NCI-H510A treated with DMSO at 0.1 percent for 48 hours (cell line): ENCODE results near the gene KRT74.

Experiments
- DNase-seq: peaks from one replicate; lab custom pipeline; 2025; lab: John Stamatoyannopoulos, UW

The KRT74 gene

DNA sequence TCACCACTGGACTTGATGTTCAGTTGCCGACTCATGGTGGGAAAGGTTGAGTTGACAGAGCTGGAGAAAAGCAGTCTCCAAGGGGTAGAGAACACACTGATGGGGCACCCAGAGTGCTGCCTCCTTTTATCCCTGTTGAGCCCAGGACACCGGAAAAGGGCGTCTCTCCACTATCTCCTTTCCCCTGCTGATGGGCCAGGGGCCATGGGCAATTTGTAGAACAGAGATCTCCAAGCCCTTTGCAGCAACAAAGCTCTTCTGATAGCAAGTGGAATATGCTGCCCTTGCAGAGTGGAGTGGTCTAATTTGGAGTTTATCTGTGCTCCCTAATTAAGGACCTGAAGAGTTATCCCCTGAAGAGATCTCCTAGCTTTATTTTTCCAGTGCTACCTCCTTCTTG, at the start of gene KRT74:
KRT74 (minus strand) TSS at position 101 of the 400 bp plus-strand sequence; CDS start at position 35, 66 bp downstream.
- no peak for DNase-seq

DNA sequence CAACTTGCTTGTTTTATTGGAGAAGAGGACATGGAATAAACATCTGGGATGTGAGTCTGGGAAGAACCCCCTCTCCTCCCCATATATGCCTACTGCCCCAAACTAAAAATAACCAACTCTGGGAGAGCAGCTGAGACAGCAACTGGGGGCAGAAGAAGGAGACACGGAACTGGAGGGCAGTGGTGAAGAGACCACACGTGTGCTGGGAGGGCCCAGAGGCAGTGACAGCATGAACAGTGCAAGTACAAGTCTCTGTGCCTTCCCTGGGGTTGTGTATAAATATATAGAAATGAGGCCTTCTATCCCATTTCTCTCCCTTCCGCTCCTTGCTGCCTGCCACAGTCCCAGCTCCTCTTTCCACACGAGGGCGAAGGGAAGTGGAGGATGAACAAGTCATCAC, 48.7 kb upstream of the KRT74 start:
- no peak for DNase-seq

DNA sequence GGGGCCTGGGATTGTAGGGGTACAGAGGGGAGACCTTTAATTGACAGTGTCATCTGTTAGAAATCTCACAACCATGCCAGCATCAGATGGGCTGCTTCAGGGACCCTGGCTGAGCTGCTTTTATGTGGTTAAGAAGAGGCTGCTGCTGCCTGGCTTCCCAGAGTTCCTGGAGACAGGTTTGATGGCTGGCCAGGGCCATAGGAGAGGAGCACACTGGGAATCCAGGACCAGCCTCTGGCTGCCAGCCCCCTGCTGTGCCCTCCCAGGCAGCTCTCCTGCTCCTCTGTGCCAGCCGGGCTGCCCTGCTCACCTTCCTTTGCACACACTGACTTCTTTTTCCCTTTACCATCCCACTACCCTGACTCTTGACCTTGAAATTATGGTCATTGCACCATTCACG, 45.2 kb upstream of the KRT74 start:
- DNase-seq, result no peak

DNA sequence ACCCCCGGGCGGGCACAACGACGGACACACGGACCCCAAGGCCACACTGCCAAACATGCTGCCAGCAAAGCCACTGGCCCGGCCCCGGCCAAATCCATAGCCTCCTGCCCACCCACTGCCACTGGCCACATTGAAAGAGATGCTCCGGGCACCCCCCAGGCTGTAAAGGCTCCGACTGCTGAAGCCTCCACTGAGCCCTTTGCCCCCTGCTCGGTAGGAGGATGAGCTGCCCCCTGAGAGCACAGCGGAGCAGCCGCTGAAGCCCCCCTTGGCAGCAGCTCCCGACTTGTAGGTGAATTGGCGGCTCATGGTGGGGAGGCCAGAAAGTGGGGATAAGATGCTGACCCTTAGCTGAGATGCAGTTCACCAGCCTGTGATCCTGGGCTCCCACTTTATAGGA, 44.6 kb upstream of the KRT74 start, which contains the start of gene KRT73:
KRT73 (minus strand) TSS at position 344 of the 400 bp plus-strand sequence; CDS start at position 309, 35 bp downstream.
- no peak for DNase-seq

DNA sequence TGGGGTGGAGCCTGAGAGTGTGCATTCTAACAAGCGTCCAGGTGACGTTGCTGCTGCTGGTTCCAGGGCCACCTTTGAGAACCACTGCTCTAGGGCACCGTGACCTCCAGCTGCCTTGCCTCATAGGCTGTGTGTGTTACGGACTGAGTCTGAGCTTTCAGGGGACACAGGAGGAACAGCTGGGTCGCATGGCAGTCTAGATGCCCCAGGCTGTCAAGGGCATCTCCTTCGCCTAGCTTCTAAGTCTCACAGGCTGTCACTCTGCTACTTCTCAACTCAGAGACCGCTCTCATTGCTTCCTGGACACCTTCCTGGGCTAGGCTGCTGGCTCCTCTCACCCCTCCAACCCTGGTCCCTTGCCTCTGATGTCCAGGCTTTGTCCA, 43.8 kb upstream of the KRT74 start:
- DNase-seq, result no peak

DNA sequence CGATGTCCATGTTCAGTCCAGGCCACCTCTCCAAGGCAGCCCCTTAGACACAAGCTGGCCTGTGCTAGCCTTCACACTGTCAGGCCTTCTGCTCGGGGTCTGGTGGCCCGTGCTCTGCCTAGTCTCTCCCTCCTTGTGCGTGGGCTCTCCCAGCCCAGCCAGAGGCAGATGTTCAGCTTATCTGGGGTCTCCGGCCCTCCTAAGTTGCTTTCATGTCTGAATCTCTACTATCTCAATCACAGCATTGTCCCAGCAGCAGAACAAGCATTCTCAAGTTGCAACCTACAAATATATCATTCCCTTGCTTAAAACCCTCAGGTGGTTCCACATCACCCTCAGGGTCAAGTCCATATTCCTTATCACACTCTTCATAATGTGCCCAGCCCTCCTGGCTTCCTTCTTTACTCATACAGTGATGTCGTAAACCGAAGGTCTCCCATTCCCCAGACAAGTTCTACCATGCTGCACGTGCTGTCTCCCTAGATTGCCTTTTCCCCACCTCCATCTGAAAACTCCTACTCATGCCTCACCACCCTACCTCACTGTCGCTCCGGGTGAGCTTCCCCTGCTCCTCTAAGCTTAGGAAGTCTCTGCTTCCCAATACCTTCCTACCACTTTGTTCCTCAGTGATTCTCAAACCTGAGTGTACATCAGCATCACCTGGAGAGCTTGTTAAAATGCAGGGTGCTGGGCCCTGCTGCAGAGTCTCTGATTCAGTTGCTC, 43.2 kb upstream of the KRT74 start:
- DNase-seq, result no peak

DNA sequence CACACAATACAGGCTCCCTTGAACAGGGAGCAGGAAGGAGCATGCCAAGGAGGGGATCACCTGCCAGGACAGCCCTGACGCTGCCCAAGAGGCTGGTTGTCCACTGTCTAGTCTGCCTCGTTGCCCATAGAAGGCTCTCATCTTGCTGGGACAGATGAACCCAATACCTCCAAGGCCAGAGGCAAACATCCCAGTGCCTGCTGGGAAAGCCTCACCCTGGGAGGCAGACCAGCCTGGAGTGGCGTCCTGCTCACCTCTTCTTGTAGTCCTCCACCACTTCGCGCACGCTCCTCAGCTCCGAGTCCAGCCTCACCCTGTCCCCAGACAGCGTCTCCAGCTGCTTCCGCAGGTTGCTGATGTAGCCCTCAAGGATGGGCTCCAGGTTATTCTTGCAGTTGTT, 42.3 kb upstream of the KRT74 start:
- DNase-seq, result no peak

DNA sequence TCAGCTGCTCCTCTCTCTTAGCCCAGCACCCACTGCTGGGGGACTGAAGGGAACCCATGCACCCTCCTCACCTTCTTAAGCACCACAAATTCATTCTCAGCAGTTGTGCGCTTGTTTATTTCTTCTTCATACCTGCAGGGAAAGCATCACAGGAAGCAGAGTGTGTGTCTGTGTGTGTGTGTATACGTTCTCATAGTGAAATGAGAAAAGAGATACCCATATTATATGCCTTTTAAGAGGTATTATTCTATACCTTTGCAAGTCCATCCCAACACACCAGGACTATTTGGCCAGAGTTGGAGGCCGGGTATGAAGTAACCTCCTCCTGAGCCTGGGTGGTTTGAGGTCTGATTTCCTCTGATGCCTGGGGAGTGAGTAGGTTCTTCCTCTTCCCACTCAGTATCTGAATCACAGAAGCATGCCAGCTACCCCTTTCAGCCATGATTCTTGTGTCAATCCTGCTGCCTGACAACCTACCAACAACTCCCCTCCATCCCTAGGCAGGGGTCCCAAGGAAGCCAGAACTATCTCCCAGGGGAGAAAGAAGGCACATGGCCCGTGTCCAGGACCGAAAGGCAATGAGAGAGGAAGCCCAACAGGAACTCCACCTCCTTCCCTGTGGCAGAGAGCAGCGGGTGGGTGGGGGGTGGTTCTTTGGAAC, 41.7 kb upstream of the KRT74 start:
- no peak for DNase-seq

DNA sequence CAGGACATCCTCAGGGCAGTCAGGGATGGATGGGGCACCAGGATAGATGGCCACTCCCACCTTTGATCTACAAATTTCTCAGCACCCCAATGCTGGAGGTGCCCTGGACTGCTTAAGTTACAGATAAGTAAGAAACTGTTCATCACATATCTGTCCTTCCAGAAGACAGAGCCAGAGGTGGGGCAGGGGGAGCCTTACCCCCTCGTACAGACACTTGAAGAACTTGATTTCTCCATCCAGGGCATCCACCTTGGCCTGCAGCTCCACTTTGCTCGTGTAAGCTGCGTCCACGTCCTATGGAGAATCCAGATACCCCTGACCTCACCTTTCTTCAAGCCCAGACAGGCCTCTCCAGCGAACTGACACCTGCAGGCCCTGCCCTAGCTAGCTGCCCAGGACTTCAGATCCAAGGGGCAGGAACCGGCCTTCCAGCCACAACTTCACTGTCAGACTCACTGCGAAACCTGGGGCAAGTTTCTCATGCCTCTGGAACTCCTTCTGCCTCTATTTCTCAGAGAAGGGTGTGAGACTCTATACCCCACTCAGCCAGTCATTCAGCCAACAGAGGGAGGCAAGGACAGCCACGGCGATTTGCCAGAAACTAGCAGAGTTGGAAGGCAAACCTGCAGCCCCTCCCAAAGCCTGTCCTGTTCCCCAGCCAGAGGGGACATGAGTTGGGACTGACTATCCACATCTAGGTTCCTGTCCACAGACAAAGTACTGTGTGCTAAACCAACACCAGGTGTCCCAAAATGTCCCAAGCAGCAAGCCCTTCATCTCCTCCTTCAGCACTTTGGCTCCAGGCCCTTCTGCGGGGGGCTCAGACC, 41.0 kb upstream of the KRT74 start:
- DNase-seq, result no peak

DNA sequence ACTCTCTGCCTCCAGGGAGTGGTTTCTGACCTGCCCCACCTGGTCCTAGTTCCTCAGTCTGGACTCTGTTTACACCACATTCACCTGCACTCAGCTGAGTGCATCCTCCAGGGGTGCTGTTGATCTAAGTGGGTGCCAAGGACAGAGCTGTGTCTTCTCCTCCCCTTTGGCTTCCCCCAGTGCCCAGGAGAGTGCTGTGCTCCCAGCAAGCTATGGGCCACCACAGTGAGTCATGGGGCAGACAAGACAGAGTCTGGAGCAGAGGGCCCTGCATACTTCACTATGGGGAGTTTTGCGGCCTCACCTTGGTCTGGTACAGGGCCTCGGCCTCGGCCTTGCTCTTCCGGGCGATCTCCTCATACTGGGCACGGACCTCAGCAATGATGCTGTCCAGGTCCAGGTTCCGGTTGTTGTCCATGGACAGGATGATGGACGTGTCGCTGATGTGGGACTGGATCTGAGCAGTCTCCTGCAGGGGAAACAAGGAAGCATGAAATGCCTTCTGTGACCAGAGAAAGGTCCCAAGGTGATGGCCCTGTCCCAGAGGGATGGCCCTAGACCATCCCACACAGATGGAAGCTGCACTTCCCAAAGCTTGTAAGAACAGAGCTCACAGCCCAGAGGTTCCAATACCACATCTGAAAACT, 39.9 kb upstream of the KRT74 start:
- DNase-seq, result no peak

DNA sequence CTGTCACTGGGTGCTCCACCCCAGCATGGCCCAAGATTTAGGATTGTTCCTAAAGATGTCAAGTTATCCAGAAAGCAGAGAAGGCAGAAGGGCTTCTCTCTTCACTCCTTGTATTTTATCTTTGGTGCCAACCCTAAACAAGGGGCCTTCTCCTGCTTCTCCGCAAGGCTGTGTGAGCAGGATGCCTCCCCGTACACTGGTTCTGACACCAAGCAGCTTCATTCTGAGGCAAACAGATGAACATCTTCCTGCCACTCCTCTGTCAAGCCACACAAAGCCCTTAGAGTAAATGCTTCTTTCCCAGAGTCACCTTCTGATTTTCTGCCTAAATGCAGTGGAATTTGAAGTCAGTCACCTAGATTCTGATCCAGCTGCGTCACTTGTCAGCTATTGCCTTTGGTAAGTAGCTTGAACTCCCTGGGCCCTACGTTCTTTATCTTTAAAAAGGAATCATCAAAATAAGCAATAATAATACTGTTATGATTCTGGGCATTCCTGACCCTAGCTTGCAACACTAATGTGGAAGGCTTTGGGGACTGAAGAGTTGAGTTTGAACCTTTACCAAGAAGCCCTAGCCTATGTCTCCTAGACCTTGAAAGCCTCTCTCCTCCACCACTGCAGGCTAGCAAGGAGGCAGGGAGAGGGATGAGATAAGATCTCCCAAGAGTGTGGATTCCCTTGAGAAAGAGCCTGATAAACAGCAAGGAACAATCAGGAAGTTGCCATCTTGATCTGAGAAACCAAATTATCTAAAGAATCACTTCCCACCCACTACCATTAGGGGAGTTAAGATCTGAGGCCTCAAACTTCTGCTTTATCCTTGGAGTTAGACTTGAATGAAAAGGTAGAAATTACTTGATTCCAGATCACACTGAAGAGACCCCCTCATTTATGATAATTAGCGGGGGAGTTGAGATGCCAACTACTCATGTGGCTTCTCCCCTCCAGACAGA, 39.1 kb upstream of the KRT74 start:
- DNase-seq, result no peak

DNA sequence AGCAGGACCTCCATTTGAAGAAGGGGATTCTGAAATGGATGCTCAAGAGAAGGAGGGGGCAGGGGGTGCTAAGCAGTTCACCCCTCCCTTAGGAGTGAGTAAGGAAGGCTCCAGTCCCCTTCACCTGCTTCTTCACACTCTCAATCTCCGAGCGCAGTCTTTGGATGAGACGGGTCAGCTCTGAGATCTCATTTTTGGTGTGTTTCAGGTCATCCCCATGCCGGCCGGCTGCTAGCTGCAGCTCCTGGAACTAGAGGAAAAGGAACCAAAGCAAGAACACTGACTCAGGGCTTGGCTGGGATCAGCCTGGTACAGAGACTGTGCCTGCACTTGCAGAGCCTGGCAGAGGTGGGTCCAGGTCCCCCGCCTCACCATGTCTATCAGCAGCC, 37.4 kb upstream of the KRT74 start:
- no peak for DNase-seq

DNA sequence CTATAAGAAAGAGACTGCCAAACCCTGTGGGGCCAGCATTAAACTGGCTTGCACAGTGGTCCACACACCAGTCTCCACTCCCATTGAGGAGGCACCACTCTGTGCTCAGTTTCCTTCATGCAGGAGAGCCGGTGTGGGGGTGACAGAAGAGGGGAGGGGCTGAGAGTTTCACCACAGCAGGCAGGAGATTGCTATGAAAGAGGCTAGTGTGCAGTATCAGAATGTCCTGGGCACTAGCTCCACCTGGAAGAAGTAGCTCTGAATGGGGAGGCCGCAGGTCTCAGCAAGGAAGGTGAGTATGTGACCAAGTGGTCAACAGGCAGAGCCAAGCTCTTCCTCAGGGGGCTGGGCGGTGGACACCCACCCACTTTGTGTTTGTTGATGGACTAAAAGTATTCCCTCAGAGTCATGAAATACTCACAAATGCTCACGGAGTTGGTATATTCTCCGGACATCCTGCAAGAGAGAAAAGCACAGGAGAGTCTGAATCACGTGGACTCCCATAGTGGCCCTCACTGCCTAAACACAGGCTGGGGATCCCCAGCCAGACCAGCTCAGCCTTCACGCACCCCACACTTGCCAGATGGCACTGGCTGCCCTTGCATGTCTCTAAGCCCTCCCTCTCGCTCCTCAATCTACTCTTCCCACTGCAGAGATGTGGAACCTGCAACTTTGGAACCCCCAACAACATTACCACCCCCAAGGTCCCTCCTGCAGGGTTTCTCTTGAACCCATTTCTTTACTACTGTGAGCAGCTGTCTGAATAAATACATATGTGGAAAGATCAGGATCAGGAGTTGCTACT, 35.4 kb upstream of the KRT74 start:
- no peak for DNase-seq

DNA sequence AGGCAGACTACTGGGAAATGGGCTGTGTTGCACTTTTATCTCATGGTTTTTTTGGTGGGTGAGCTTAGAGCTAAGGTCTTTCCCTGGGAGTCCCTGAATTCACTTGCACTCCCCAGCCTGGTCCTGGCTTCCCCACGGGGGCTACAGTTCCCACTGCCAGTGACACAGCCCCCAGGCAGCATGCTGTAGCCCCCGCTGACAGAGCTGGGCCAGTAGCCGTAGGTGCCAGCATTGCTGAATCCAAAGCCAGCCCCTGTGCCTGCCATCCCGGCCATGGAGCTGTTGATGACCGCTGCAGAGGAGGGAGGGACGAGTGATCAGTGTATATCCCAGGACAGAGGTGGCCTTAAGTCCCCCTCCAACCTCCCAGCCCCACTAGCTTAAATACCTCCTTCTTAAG, 34.5 kb upstream of the KRT74 start:
- no peak for DNase-seq

DNA sequence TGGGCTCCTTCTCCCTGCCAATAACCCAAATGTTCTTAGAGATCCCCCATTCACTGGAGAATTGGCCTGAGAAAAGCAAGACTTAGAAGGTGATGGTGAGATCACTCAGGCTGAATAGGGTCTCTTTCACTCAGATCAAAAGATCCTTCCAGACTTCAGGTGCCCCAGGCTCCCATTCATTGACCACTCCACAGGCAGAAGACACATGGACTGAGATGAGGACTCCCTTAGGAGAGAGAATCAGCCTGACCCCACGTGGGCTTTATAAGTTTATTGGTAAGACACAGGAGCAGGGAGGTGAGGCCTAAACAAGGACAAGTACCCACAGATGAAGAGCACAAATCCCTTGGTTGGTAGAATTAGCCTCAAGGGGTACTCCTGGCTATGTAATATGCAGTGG, 33.7 kb upstream of the KRT74 start:
- DNase-seq, result no peak

DNA sequence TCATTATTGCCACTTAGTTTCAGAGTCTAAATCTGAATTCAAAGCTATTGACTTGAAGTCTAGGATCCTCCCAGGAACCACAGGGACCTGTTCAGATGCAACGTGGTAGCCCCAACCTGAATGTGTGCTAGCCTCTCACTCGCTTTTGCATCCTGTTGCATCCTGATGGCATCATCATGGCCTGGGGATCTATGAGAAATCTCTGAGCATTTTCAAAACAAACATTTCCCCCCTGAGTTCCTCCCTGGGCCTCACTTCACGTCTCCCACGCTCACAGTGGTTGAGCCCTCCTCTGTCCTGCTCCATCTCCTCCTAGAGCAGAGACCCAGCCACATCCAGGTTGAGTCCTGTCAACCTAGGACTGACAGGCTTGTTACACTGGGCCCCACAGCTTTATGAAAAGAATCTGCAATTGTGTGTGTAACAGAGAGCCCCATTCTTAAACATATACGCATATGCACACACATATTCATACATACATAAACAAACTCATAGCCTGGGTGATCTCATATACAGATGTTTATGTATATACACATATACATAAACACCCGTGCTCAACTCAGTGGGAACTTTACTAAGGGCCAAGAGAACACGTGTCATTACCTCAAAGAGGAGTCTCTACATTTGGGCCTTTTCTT, 33.1 kb upstream of the KRT74 start:
- no peak for DNase-seq

DNA sequence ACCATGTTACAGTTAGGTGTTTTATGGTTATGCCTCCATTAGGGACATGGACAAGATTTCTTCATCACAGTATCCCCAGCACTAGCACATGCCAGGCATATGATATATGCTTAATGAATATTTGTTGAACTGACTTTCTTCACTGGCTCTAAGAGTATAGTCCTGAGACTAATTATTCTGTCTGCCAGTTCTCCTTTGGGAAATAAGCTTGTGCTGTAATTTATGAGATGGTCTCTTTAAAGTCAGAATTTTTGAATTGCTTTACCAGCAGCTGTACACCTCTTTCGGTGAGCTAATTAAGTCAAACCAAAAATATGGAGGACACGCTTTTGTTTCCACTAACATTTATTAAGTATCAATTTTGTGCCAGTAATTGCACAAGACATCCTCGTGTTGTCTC, 32.5 kb upstream of the KRT74 start:
- no peak for DNase-seq

DNA sequence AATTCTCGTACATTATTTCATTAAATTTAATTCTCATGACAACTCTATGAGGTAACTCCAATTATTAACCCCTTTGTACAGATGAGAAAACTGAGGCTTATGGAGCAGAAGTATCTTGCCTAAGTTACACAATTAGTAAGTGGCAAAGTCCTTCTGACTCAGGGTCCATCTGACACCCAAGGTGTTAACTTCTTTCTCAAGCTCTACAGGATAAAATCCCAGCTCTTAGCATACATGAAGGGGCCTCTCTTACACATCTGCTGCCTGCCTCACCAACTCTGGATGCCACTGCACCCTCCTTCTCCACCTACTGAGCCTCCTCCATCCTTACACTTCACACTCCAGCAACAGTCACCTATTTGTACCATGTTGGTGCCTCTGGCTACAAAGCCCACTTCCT, 31.9 kb upstream of the KRT74 start:
- DNase-seq, result no peak

DNA sequence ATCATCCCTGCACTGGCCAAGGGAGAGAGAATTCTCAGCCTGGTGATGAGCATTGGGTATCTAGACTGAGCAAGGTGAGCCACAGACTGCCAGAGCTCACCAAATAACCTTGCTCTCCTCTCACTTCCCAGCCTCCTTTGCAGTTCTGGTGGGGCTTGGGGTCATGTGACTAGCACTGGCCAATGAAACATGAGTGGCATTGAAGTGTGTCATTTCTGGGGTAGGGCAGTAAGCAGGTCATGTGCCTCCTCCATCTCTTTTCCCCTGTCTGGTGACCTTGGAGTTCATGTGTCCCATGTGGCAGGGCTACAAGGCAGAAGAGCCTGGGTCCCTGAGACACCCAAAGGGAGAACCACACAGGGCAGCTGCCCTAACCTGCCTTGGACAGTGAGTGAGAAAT, 31.2 kb upstream of the KRT74 start:
- DNase-seq, result no peak

DNA sequence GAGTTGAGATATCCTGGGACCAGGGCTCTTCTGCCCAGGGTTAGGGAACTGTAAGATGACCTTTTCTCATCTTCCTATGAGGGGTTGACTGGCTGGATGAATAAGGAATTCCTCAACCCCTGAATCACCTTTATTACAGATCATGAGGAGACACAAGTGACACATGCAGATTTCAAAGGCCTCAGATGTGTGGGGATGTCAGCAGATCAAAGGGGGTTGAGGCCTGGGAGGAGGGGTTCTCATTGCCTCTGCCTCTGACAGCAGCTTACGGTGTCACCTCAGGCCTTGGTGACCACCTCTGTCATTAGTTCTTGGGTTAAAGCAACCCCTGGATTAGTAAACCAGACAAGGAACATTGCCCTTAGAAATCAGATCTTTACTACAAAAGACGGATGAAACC, 29.7 kb upstream of the KRT74 start:
- DNase-seq, result no peak
